Measurements from ENCODE around the gene LMX1B. TPM values are rescaled to one million over a fixed set of nuclear protein-coding genes. Genes with fewer than 3 reads are reported as not detected.

The LMX1B gene
- total and polyA plus RNA-seq, 2 donors (not counting 3 experiments of a cell fraction or from before 2014, with no cell fraction given): not detected

DNA sequence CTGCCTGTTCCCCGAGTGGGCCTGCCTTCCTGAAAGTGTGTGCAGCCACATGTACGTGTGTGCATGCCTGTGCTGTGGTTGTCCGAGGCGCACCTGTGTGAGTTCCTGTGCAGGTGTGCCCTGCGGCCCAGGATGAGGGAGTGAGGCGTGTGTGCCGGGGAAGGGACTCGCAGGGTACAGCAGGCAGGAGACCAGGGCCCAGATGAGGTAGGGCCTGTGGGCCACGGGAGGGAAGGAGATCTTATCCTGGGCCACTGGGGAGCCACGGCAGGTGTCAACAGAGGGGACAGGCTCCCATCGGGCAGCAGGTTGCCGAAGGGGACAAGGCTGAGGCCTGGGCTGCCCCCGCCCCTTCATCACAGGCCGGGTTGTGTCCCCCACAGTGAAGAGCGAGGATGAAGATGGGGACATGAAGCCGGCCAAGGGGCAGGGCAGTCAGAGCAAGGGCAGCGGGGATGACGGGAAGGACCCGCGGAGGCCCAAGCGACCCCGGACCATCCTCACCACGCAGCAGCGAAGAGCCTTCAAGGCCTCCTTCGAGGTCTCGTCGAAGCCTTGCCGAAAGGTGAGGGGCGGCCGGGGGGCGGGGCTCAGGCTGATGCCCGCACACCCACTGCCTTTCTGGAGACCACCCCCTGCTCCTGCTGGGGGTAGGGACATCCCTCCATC lies 79.2 kb downstream of the LMX1B start:
- CTCF ChIA-PET: no interaction called here
- Histone ChIP-seq H3K27ac (ENCODE audit: insufficient read depth, low read depth, low read length) (no peak overlapping the region), H3K27me3 (ENCODE audit: control insufficient read depth in 2 of 2, insufficient read depth in 2 of 2, low read length in 2 of 2) (peaks cover 2 to 3% of the 10 kb centered on the region in 2 experiments), H3K9ac (replicated peaks; ENCODE audit: extremely low read depth, insufficient read depth, low read length) (no peak overlapping the region), H3K79me2 (ENCODE audit: control insufficient read depth, insufficient read depth, low read length) (no peaks in the 10 kb centered on the region), H3K4me1 (ENCODE audit: control insufficient read depth, extremely low read depth, insufficient read depth, low read length) (no peaks in the 10 kb centered on the region), H3K36me3 (ENCODE audit: control insufficient read depth in 2 of 2, extremely low read depth in 1 of 2, insufficient read depth in 2 of 2, low read length in 2 of 2) (no peaks in the 10 kb centered on the region), H3K9me3 (replicated peaks; ENCODE audit: control insufficient read depth, insufficient read depth, low read length) (no peaks in the 10 kb centered on the region), H3K9me1 (replicated peaks; ENCODE audit: control insufficient read depth, extremely low read depth, insufficient read depth, low read length) (no peaks in the 10 kb centered on the region), H3K4me3 (replicated peaks in 1 of 3; ENCODE audit: insufficient read depth in 1 of 3, low read depth in 1 of 3, low read length in 3 of 3) (no peak overlapping the region), H3K4me2 (ENCODE audit: insufficient read depth, low read length) (no peak overlapping the region), H4K20me1 (replicated peaks; ENCODE audit: control insufficient read depth, extremely low read depth, insufficient read depth, low read length) (no peaks in the 10 kb centered on the region), H2AFZ (ENCODE audit: low read depth, low read length) (no peak overlapping the region)
- POLR2A ChIA-PET: no interaction called here
- BruUV-seq (replicated peaks): no TSS peak
- intact Hi-C loops (cut with micrococcal nuclease): no loop called here
- FAIRE-seq (no peak), DNase-seq (ENCODE audit: low read depth, low spot score) (no peak)
- TF ChIP-seq POLR2A (IDR thresholded peaks at IDR 0.05; ENCODE audit: low read depth, low read length) (no peak), POLR2AphosphoS5 (IDR thresholded peaks at IDR 0.05; ENCODE audit: insufficient read depth, low read depth, low read length) (no peak), EZH2 (IDR thresholded peaks at IDR 0.05; ENCODE audit: borderline replicate concordance, low read depth, low read length, severe bottlenecking) (no peak), MYC (IDR thresholded peaks at IDR 0.05; ENCODE audit: low read depth, low read length) (no peak), JUN (IDR thresholded peaks at IDR 0.05; ENCODE audit: borderline replicate concordance, insufficient read depth, insufficient read length, low read depth) (no peak), FOS (IDR thresholded peaks at IDR 0.05; ENCODE audit: borderline replicate concordance, insufficient read depth, low read length) (no peak), GATA2 (IDR thresholded peaks at IDR 0.05; ENCODE audit: insufficient read depth, insufficient read length, low read depth, low read length) (no peak)
- TF ChIP-seq, protein P1, sequence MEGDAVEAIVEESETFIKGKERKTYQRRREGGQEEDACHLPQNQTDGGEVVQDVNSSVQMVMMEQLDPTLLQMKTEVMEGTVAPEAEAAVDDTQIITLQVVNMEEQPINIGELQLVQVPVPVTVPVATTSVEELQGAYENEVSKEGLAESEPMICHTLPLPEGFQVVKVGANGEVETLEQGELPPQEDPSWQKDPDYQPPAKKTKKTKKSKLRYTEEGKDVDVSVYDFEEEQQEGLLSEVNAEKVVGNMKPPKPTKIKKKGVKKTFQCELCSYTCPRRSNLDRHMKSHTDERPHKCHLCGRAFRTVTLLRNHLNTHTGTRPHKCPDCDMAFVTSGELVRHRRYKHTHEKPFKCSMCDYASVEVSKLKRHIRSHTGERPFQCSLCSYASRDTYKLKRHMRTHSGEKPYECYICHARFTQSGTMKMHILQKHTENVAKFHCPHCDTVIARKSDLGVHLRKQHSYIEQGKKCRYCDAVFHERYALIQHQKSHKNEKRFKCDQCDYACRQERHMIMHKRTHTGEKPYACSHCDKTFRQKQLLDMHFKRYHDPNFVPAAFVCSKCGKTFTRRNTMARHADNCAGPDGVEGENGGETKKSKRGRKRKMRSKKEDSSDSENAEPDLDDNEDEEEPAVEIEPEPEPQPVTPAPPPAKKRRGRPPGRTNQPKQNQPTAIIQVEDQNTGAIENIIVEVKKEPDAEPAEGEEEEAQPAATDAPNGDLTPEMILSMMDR (IDR thresholded peaks at IDR 0.05; ENCODE audit: extremely low read depth in 1 of 2, insufficient read depth in 1 of 2, low read depth in 1 of 2, low read length in 2 of 2): no peak
- TF ChIP-seq, protein P2, sequence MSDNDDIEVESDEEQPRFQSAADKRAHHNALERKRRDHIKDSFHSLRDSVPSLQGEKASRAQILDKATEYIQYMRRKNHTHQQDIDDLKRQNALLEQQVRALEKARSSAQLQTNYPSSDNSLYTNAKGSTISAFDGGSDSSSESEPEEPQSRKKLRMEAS (IDR thresholded peaks at IDR 0.05; ENCODE audit: insufficient read depth, insufficient read length): no peak
- dilution Hi-C loops (cut with MboI; ENCODE audit: extremely low pct_ligation_motif_present, low sequenced_read_pairs): no loop called here

Measured in endothelial cell of umbilical vein (primary cell).